HG03521 (cell line): ENCODE data around the gene LINC00237.

Source experiments
- ATAC-seq: cut with Tn5 transposase; IDR thresholded peaks from one replicate; pipeline ENCODE4 v1.9.1; 2021; ENCODE audit warnings: mild to moderate bottlenecking, moderate library complexity; ENCODE audit not compliant: unreplicated experiment

Gene LINC00237

GRCh38 chr20:21106171-21107017 is at the start of gene LINC00237:
Gene LINC00237, minus strand, starts transcription at chr20:21106358.
- no peak for ATAC-seq

- ATAC-seq: no peak
Measured at GRCh38 chr20:21155268-21155667, 49.1 kb upstream of the LINC00237 start.

- ATAC-seq: no peak
Measured at GRCh38 chr20:21154692-21155091, 48.5 kb upstream of the LINC00237 start.

GRCh38 chr20:21151791-21152190 is 45.6 kb upstream of the LINC00237 start:
- no peak for ATAC-seq

- no peak for ATAC-seq
Measured at GRCh38 chr20:21149344-21149743, 43.2 kb upstream of the LINC00237 start.

GRCh38 chr20:21147593-21147992 is 41.4 kb upstream of the LINC00237 start:
- no peak for ATAC-seq

- ATAC-seq: no peak
Measured at GRCh38 chr20:21146215-21146614, 40.1 kb upstream of the LINC00237 start.

- no peak for ATAC-seq
Measured at GRCh38 chr20:21145424-21145823, 39.3 kb upstream of the LINC00237 start.

GRCh38 chr20:21143194-21143890 is 37.2 kb upstream of the LINC00237 start:
- no peak for ATAC-seq

GRCh38 chr20:21141825-21142224 is 35.7 kb upstream of the LINC00237 start:
- no peak for ATAC-seq

GRCh38 chr20:21139881-21140566 is 33.9 kb upstream of the LINC00237 start:
- no peak for ATAC-seq

GRCh38 chr20:21137078-21137477 is 30.9 kb upstream of the LINC00237 start:
- ATAC-seq: no peak

GRCh38 chr20:21136015-21136732 is 30.0 kb upstream of the LINC00237 start:
- no peak for ATAC-seq

GRCh38 chr20:21134883-21135493 is 28.8 kb upstream of the LINC00237 start:
- ATAC-seq: no peak

- no peak for ATAC-seq
Measured at GRCh38 chr20:21133917-21134622, 27.9 kb upstream of the LINC00237 start.

GRCh38 chr20:21133404-21133803 is 27.2 kb upstream of the LINC00237 start:
- ATAC-seq: no peak

- no peak for ATAC-seq
Measured at GRCh38 chr20:21129861-21130260, 23.7 kb upstream of the LINC00237 start.

GRCh38 chr20:21127201-21127981 is 21.2 kb upstream of the LINC00237 start:
- no peak for ATAC-seq

- no peak for ATAC-seq
Measured at GRCh38 chr20:21126581-21126870, 20.4 kb upstream of the LINC00237 start.
